ENCODE measurements around the gene MAMSTR.

MAMSTR gene

DNA sequence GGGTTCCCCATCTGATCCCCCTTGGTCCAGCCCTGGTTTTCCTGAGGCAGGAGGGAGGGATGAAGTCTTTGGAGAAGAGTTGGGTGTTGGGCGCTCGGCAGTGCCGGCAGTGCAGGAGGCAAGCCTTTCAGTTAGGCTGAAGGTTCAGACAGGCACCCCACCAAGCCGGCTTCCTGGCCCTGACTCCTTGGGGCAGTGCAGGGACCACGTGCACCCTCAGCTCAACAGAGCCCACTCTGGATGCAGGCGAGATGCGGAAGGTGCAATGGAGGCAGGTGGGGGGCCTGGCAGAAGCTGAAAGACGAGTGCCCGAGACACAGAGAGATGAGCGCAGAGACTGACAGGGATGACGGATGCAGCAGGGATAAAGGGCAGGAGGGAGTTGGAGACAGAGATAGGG, 11.1 kb downstream of the MAMSTR start:
- peaks cover 71% of the 10 kb centered on the region for H3K27me3 ChIP-seq (replicated peaks; ENCODE audit: insufficient read depth, low read length)
- no peak for DNase-seq
- H3K79me2 ChIP-seq (ENCODE audit: low read length), result no peaks in the 10 kb centered on the region
- no peak overlapping the region for H3K4me3 ChIP-seq (ENCODE audit: low read length)
- H3K9me2 ChIP-seq (replicated peaks; ENCODE audit: insufficient read depth, low read length), result no peaks in the 10 kb centered on the region
- no peaks in the 10 kb centered on the region for H4K20me1 ChIP-seq (ENCODE audit: insufficient read depth, low read length)
- no peak overlapping the region for H3K9ac ChIP-seq (ENCODE audit: low read length)
- no peaks in the 10 kb centered on the region for H3K9me3 ChIP-seq (replicated peaks; ENCODE audit: insufficient read depth, low read length)
- no peaks in the 10 kb centered on the region for H3K36me3 ChIP-seq (replicated peaks; ENCODE audit: insufficient read depth, low read length)
- no peaks in the 10 kb centered on the region for H3K4me1 ChIP-seq (ENCODE audit: low read length)
- no peaks in the 10 kb centered on the region for H3F3A ChIP-seq (ENCODE audit: insufficient read depth, low read length)
- H3K27ac ChIP-seq (ENCODE audit: low read length), result no peak overlapping the region
- no peak overlapping the region for H3K4me2 ChIP-seq (ENCODE audit: low read depth, low read length)
- H2AFZ ChIP-seq (ENCODE audit: low read length), result no peak overlapping the region
- TF ChIP-seq CTCF (IDR thresholded peaks at IDR 0.05; ENCODE audit: low read length), result no peak
- TF ChIP-seq EZH2 (optimal IDR thresholded peaks at IDR 0.05; ENCODE audit: low read depth, low read length), result no peak
- no peak for TF ChIP-seq EZH2phosphoT487 (IDR thresholded peaks at IDR 0.05; ENCODE audit: low read length)

GRCh38 chr19:48705431-48705830, 14.1 kb downstream of the MAMSTR start:
- Histone ChIP-seq H3K4me3 (ENCODE audit: low read length) (no peak overlapping the region), H3K27ac (ENCODE audit: low read length) (no peak overlapping the region), H3K4me2 (ENCODE audit: low read depth, low read length) (no peak overlapping the region), H3K27me3 (replicated peaks; ENCODE audit: insufficient read depth, low read length) (peaks cover 79% of the 10 kb centered on the region), H3K9me3 (replicated peaks; ENCODE audit: insufficient read depth, low read length) (no peaks in the 10 kb centered on the region), H3F3A (ENCODE audit: insufficient read depth, low read length) (no peaks in the 10 kb centered on the region), H4K20me1 (ENCODE audit: insufficient read depth, low read length) (no peaks in the 10 kb centered on the region), H3K79me2 (ENCODE audit: low read length) (no peaks in the 10 kb centered on the region), H3K9me2 (replicated peaks; ENCODE audit: insufficient read depth, low read length) (no peaks in the 10 kb centered on the region), H3K36me3 (replicated peaks; ENCODE audit: insufficient read depth, low read length) (no peaks in the 10 kb centered on the region), H3K4me1 (ENCODE audit: low read length) (no peaks in the 10 kb centered on the region), H2AFZ (ENCODE audit: low read length) (no peak overlapping the region), H3K9ac (ENCODE audit: low read length) (no peak overlapping the region)
- TF ChIP-seq EZH2 (optimal IDR thresholded peaks at IDR 0.05; ENCODE audit: low read depth, low read length), result no peak
- TF ChIP-seq EZH2phosphoT487 (IDR thresholded peaks at IDR 0.05; ENCODE audit: low read length), result no peak
- no peak for TF ChIP-seq CTCF (IDR thresholded peaks at IDR 0.05; ENCODE audit: low read length)
- DNase-seq, result no peak

- no peaks in the 10 kb centered on the region for H4K20me1 ChIP-seq (ENCODE audit: insufficient read depth, low read length)
- no peaks in the 10 kb centered on the region for H3K4me1 ChIP-seq (ENCODE audit: low read length)
- no peaks in the 10 kb centered on the region for H3K9me2 ChIP-seq (replicated peaks; ENCODE audit: insufficient read depth, low read length)
- no peak overlapping the region for H3K9ac ChIP-seq (ENCODE audit: low read length)
- peaks cover 85% of the 10 kb centered on the region for H3K27me3 ChIP-seq (replicated peaks; ENCODE audit: insufficient read depth, low read length)
- H3K27ac ChIP-seq (ENCODE audit: low read length), result no peak overlapping the region
- H3F3A ChIP-seq (ENCODE audit: insufficient read depth, low read length), result no peaks in the 10 kb centered on the region
- H3K4me3 ChIP-seq (ENCODE audit: low read length), result no peak overlapping the region
- no peak overlapping the region for H2AFZ ChIP-seq (ENCODE audit: low read length)
- no peak overlapping the region for H3K4me2 ChIP-seq (ENCODE audit: low read depth, low read length)
- no peaks in the 10 kb centered on the region for H3K79me2 ChIP-seq (ENCODE audit: low read length)
- DNase-seq, result no peak
- H3K36me3 ChIP-seq (replicated peaks; ENCODE audit: insufficient read depth, low read length), result no peaks in the 10 kb centered on the region
- no peaks in the 10 kb centered on the region for H3K9me3 ChIP-seq (replicated peaks; ENCODE audit: insufficient read depth, low read length)
- TF ChIP-seq CTCF (IDR thresholded peaks at IDR 0.05; ENCODE audit: low read length) (no peak), EZH2 (optimal IDR thresholded peaks at IDR 0.05; ENCODE audit: low read depth, low read length) (no peak), EZH2phosphoT487 (IDR thresholded peaks at IDR 0.05; ENCODE audit: low read length) (no peak)
Observed at GRCh38 chr19:48703316-48703715, 16.2 kb downstream of the MAMSTR start.
